Measurements from ENCODE around the gene ERC1.
"Not testable (repeated sequence)": the region's sequence is repeated elsewhere in the genome, so short reads cannot be mapped to it uniquely, and the experiment has no call there.

ERC1 gene

GRCh38 chr12:1351926-1352325 is 360.9 kb downstream of the ERC1 start:
- H3K4me3 ChIP-seq (ENCODE audit: low read depth, low read length) = no peak overlapping the region
- ChIA-PET POLR2A (no interaction called here), CTCF (interaction anchor here (1.4 to 3.1 kb wide), 3 partner anchors 17 to 233 kb away, joined by 4 to 7 read pairs (median 7); no protein-coding TSS in a partner anchor)
- TF ChIP-seq CTCF (IDR thresholded peaks at IDR 0.05; ENCODE audit: insufficient read depth, low read length, missing control alignments) = no peak
- DNase-seq (ENCODE audit: low read depth, low spot score) = no peak

GRCh38 chr12:1353451-1353850 is 362.4 kb downstream of the ERC1 start:
- H3K4me3 ChIP-seq (ENCODE audit: low read depth, low read length) = no peak overlapping the region
- ChIA-PET CTCF (interaction anchor here (1.4 kb wide), 1 partner anchor 15 kb away, joined by 4 read pairs; no protein-coding TSS in a partner anchor), POLR2A (no interaction called here)
- TF ChIP-seq CTCF (IDR thresholded peaks at IDR 0.05; ENCODE audit: insufficient read depth, low read length, missing control alignments) = no peak
- no peak for DNase-seq (ENCODE audit: low read depth, low spot score)

- H3K4me3 ChIP-seq (ENCODE audit: low read depth, low read length) = no peak overlapping the region
- ChIA-PET CTCF (interaction anchor here (1.1 to 1.2 kb wide), 2 partner anchors 13 to 237 kb away, joined by 3 read pairs; no protein-coding TSS in a partner anchor), POLR2A (interaction anchor here (0.7 kb wide), 1 partner anchor 237 kb away, joined by 3 read pairs; no protein-coding TSS in a partner anchor)
- DNase-seq (ENCODE audit: low read depth, low spot score) = no peak
- no peak for TF ChIP-seq CTCF (IDR thresholded peaks at IDR 0.05; ENCODE audit: insufficient read depth, low read length, missing control alignments)
Observed at GRCh38 chr12:1355396-1355795, 364.4 kb downstream of the ERC1 start.

- not testable (repeated sequence) for H3K4me3 ChIP-seq (ENCODE audit: low read depth, low read length); DNase-seq (ENCODE audit: low read depth, low spot score)
- ChIA-PET CTCF (interaction anchor here (1.1 to 1.2 kb wide), 2 partner anchors 12 to 238 kb away, joined by 3 read pairs; no protein-coding TSS in a partner anchor), POLR2A (interaction anchor here (0.7 kb wide), 1 partner anchor 238 kb away, joined by 3 read pairs; no protein-coding TSS in a partner anchor)
Observed at GRCh38 chr12:1355871-1356270, 364.8 kb downstream of the ERC1 start.

- no peak for DNase-seq (ENCODE audit: low read depth, low spot score)
- POLR2A ChIA-PET = interaction anchor here (0.7 kb wide), 1 partner anchor 238 kb away, joined by 3 read pairs; no protein-coding TSS in a partner anchor
- TF ChIP-seq CTCF (IDR thresholded peaks at IDR 0.05; ENCODE audit: insufficient read depth, low read length, missing control alignments) = no peak
- H3K4me3 ChIP-seq (ENCODE audit: low read depth, low read length) = no peak overlapping the region
- CTCF ChIA-PET = interaction anchor here (1.1 to 1.2 kb wide), 2 partner anchors 12 to 238 kb away, joined by 3 read pairs; no protein-coding TSS in a partner anchor
Observed at GRCh38 chr12:1356285-1356684, 365.3 kb downstream of the ERC1 start.

GRCh38 chr12:1357171-1357570 is 366.1 kb downstream of the ERC1 start:
- no peak for DNase-seq (ENCODE audit: low read depth, low spot score)
- ChIA-PET POLR2A (interaction anchor here (0.6 kb wide), 1 partner anchor 39 kb away, joined by 4 read pairs; no protein-coding TSS in a partner anchor), CTCF (no interaction called here)
- no peak for TF ChIP-seq CTCF (IDR thresholded peaks at IDR 0.05; ENCODE audit: insufficient read depth, low read length, missing control alignments)
- H3K4me3 ChIP-seq (ENCODE audit: low read depth, low read length) = no peak overlapping the region

- no peak overlapping the region for H3K4me3 ChIP-seq (ENCODE audit: low read depth, low read length)
- TF ChIP-seq CTCF (IDR thresholded peaks at IDR 0.05; ENCODE audit: insufficient read depth, low read length, missing control alignments) = no peak
- CTCF ChIA-PET = interaction anchor here (1.4 kb wide), 1 partner anchor 240 kb away, joined by 4 read pairs; no protein-coding TSS in a partner anchor
- DNase-seq (ENCODE audit: low read depth, low spot score) = no peak
- POLR2A ChIA-PET = no interaction called here
Observed at GRCh38 chr12:1357711-1358110, 366.7 kb downstream of the ERC1 start.
